MM.1S (cell line): ENCODE data around the gene PHF21B.
"Not testable (repeated sequence)": the region's sequence is repeated elsewhere in the genome, so short reads cannot be mapped to it uniquely, and the experiment has no call there.

Source experiments
- CTCF ChIP-seq: fragments of 300-600 bp; sonication (generic); IDR thresholded peaks from 2 replicates; pipeline ENCODE4 v1.5.1; 2016; ENCODE audit warnings: antibody characterized with exemption, low read length, mixed read lengths
- EZH2 ChIP-seq: fragments of 300-600 bp; sonication (generic); optimal IDR thresholded peaks from 2 replicates; pipeline ENCODE3; 2017; ENCODE audit warnings: low read depth, mild to moderate bottlenecking, antibody characterized with exemption, low read length, mixed read lengths
- EZH2phosphoT487 ChIP-seq: fragments of 300-600 bp; sonication (generic); IDR thresholded peaks from 2 replicates; pipeline ENCODE4 v1.6.1; 2018; ENCODE audit warnings: antibody characterized with exemption, low read length

GRCh38 chr22:45052665-45053064, 42.9 kb upstream of the PHF21B start:
- TF ChIP-seq EZH2, CTCF, EZH2phosphoT487: not testable (repeated sequence)
